SK-N-SH treated with all-trans-retinoic acid at 6 μM for 48 hours (cell line): ENCODE data around the gene SERPING1.

ENCODE experiments used
- GLIS3 ChIP-seq: fragments of 250-450 bp; sonication (Bioruptor Pico); IDR thresholded peaks from 2 replicates; pipeline ENCODE4 v1.5.0; 2020; ENCODE audit warnings: mild to moderate bottlenecking, moderate library complexity
- ZC3H10 ChIP-seq: fragments of 250-450 bp; sonication (Bioruptor Pico); IDR thresholded peaks from 2 replicates; pipeline ENCODE4 v1.5.1; 2021; ENCODE audit warnings: mild to moderate bottlenecking, moderate library complexity
- ZFP3 ChIP-seq: fragments of 250-450 bp; sonication (Bioruptor Pico); IDR thresholded peaks from 2 replicates; pipeline ENCODE4 v1.5.0; 2020; ENCODE audit warnings: mild to moderate bottlenecking, moderate library complexity
- ZFP30 ChIP-seq: fragments of 450-650 bp; formaldehyde crosslinking; IDR thresholded peaks from 2 replicates; pipeline ENCODE4 v1.5.0; 2022; ENCODE audit warnings: mild to moderate bottlenecking, moderate library complexity
- ZNF70 ChIP-seq: fragments of 450-650 bp; formaldehyde crosslinking; IDR thresholded peaks from 2 replicates; pipeline ENCODE4 v1.5.0; 2020; ENCODE audit warnings: mild to moderate bottlenecking, moderate library complexity

- TF ChIP-seq GLIS3 (CRISPR knock-in tag), result no peak
- TF ChIP-seq ZNF70 (CRISPR knock-in tag), result no peak
- TF ChIP-seq ZFP30 (CRISPR knock-in tag), result no peak
- TF ChIP-seq ZC3H10 (CRISPR knock-in tag), result no peak
- no peak for TF ChIP-seq ZFP3 (CRISPR knock-in tag)
These were observed 48.8 kb downstream of the SERPING1 start for GRCh38 chr11:57646194-57646798.
